ENCODE data around the gene HSBP1L1.

HSBP1L1 gene

DNA sequence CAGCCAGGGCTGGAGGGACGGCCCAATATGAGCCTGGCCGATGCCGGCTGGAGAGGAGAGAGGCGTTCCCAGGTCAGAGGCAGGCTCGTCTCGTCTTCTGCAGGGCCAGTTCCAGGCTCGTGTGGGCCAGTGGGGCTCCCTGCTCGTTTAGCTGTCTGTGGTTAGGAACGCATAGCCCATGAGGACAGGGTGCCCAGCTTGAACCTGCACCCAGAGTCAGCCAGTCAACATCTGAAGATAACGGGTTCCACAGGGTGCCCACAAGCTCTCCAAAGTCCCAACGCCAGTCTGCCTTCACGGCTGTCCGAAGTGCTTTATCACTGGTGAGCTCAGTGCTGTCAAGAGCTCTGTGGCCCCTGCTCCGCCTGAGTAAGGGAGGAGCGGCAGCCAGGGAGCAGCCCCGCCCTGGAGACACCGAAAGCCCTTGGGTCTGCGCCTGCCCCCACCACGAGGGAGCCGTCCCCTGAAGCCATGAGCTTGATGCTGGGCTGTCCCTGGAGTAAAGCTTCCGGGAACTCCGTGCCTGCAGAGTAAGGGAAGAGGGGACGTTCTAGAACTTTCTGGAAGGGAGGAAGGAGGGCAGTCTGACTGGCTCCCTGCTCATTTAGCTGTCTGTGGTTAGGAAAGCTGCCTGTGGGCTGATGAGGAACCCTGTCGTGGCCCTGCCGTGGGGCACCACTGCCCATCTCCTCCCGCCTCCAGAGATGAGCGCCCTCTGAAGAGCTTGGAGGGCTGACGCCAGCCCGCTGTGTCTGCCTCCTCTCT lies 2.7 kb upstream of the HSBP1L1 start:
- DNase-seq (ENCODE audit: low read depth) = no peak

- no peak for DNase-seq (ENCODE audit: low read depth)
Observed at GRCh38 chr18:79962311-79962710, 2.1 kb upstream of the HSBP1L1 start.

DNA sequence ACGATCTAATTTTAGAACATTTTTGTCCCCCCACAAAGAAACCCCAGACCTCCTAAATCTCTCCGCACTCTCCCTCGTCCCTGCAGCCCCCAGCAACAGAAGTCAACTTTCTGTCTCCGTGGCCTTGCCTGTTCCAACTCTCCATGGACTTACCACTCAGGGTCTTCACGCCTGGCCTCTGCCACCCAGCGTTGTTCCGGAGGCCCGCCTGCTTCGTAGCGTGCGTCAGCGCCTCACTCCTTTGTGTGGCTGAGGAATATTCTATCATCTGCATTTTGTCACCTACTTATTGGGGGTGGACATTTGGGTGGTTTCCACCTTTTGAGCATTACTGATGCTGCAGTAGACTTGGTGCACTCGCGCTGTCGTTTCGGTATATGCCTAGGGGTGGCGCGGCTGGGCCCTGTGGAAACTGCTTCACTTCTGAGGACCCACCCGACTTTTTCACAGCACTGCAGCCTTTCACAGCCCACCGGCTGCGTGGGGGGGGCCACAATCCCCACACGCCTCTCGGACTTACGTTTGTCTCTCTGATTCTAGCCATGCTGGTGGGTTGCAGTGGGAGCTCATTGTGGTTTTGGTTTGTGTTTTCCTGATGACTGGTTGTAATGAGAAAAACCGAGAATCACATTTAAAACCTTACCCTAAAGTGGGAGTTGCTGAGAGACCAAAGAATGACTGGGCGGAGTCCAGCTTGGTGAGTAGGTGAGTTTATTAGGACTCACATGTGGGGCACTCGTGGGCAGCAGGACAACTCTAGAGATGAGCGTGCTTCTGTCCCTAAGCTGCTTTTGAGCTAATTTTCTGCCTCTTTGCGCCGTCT lies 1.4 kb upstream of the HSBP1L1 start:
- DNase-seq (ENCODE audit: low read depth) = no peak

DNA sequence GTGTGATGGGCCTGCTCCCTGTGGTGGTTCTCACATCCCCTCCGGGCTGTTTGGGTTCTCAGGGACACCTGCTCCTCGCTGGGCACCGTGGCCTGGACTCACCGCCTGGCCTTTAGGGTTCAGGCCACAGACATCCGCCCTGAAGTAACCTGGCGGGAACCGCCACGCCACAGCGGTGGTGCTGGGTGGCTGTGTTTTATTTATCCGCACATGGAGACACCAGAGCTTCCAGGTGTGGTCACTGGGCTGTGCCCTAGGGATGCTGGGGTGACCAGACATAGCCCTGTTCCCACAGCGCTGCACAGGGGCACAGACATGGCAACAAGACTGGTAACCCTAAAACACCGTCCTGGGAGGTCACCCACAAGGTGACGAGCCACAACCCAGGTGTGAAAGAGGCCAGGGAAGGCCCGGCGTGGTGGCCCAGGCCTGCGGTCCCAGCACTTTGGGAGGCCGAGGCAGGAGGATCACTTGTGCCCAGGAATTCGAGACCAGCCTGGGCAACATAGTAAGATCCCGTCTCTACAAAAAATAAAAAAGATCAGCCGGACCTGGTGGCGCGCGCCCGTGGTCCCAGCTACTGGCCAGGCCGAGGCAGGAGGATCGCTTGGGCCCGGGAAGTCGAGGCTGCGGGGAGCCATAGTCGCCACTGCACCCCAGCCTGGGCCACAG lies 649 bp upstream of the HSBP1L1 start:
- DNase-seq (ENCODE audit: low read depth) = no peak

- no peak for DNase-seq (ENCODE audit: low read depth)
Observed at GRCh38 chr18:79965119-79965902, 868 bp downstream of the HSBP1L1 start.

- DNase-seq (ENCODE audit: low read depth) = no peak
Observed at GRCh38 chr18:79970419-79971133, 6.1 kb downstream of the HSBP1L1 start.

GRCh38 chr18:79971211-79971952 lies 6.9 kb downstream of the HSBP1L1 start:
- DNase-seq (ENCODE audit: low read depth) = no peak

DNA sequence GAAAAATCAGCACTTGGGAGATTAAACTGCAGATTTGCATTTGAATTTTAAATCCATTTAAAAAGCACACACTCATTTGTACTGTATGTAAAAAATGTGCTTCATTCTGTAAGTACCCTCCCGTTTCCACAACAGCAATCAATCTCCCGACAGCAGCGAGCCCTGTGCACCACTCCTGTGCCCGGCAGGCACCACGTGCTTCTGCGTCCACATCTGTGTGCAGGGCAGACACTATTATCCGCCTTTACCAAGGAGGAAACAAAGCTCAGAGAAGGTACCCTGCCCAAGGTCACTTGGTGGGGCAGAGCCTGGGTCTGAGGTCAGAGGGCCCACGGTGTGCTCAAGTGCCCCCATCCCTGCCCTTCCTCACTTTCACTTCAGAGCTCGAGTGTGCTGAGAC lies 7.5 kb downstream of the HSBP1L1 start:
- DNase-seq (ENCODE audit: low read depth) = no peak

- DNase-seq (ENCODE audit: low read depth) = no peak
Observed at GRCh38 chr18:79972720-79973119, 8.3 kb downstream of the HSBP1L1 start.

GRCh38 chr18:79973517-79973916 lies 9.1 kb downstream of the HSBP1L1 start:
- no peak for DNase-seq (ENCODE audit: low read depth)

GRCh38 chr18:79974025-79974654 lies 9.7 kb downstream of the HSBP1L1 start:
- DNase-seq (ENCODE audit: low read depth) = no peak

DNA sequence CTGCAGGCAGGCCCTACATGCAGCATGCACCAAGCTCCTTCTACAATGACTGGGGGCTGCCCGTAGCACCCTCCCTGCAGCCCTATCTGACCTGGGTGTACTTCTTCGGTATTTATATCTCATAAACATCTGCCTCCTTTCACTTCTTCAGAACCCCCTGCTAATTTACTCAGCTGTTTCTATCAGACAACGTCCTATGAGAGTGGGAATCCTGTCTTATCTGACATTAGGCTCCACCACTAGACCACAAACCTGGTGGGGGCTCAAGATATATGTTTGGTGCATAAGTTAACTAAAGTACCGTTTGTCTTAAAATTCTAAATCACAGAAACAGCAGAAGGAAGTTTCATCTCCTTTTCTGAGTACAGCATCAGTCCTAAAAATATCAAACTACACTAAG lies 10.6 kb downstream of the HSBP1L1 start:
- DNase-seq (ENCODE audit: low read depth) = no peak

- DNase-seq (ENCODE audit: low read depth) = no peak
Observed at GRCh38 chr18:79975985-79976680, 11.7 kb downstream of the HSBP1L1 start.

DNA sequence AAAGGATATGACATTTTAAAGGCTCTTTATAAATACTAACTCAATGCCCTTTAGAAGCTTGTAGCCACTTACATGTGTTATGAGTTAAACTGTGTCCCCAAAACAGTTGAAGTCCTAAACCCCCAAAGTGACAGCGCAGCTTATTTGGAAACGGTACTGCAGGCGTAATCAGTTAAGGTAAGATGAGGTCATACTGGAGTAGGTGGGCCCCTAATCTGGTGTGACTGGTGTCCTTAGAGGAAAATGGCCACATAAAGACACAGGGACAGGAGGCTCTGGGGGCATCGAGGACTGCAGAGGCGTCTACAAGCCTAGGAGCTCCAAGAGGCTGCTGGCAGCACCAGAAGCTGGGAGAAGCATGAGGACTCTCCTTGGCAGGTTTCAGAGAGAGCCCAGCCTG lies 15.4 kb downstream of the HSBP1L1 start:
- DNase-seq (ENCODE audit: low read depth) = no peak

GRCh38 chr18:79980585-79980984 lies 16.1 kb downstream of the HSBP1L1 start:
- no peak for DNase-seq (ENCODE audit: low read depth)

- no peak for DNase-seq (ENCODE audit: low read depth)
Observed at GRCh38 chr18:79982736-79983135, 18.3 kb downstream of the HSBP1L1 start.

GRCh38 chr18:79983253-79983652 lies 18.8 kb downstream of the HSBP1L1 start:
- DNase-seq (ENCODE audit: low read depth) = no peak

GRCh38 chr18:79983793-79984192 lies 19.4 kb downstream of the HSBP1L1 start:
- no peak for DNase-seq (ENCODE audit: low read depth)

DNA sequence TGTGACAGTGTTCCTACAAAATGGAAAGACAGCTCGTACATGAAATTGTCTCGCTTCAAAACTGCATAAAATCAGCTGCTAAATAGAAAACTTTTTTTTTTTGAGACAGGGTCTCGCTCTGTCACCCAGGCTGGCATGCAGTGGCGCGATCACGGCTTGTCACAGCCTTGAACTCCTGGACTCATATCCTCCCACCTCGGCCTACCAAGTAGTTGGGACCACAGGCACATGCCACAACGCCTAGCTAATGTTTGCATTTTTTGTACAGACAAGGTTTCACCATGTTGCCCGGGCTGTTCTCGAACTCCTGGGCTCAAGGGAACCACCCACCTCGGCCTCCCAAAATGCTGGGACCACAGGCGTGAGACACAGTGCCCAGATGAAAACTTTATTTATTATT lies 20.7 kb downstream of the HSBP1L1 start:
- DNase-seq (ENCODE audit: low read depth) = no peak

DNA sequence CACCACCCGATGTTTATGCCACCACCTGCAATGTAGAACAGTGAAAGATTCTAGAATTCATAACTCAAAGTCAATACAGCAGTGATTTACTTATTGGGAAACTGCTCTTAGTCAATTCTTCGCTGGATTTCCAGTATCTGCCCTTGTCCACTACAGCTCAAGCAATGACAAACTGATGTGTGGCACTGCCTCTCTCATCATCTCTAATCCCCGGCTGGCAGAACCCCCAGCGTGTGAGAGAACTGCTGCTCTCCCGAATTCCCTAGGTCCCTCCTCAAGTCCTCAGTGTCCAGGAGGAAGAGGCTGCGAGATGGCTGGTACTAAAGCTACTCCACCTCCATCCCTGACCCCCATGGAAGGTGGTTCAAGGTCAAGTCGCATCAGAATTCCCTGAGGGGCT lies 22.3 kb downstream of the HSBP1L1 start:
- DNase-seq (ENCODE audit: low read depth) = no peak
